Epithelial cell of esophagus (primary cell): ENCODE measurements around the gene DHRS7C.
A peak's percentile ranks its signal among the peaks of the same experiment; 100 is the strongest.

ENCODE experiments used
- DNase-seq: peaks from one replicate; pipeline ENCODE4 v3.0.0; 2010; ENCODE audit warnings: low read depth
- H3K4me3 ChIP-seq: 2 replicates; pipeline ENCODE4 v1.5.1; 2011; ENCODE audit warnings: mild to moderate bottlenecking, low read length, control low read depth
- CTCF ChIP-seq: IDR thresholded peaks from 2 replicates; pipeline ENCODE4 v1.5.1; 2011; ENCODE audit warnings: low read depth, mild to moderate bottlenecking, low read length, control low read depth, inconsistent platforms; ENCODE audit not compliant: insufficient read depth; ENCODE audit errors: missing control alignments

DHRS7C gene

GRCh38 chr17:9783050-9783449, 8.3 kb downstream of the DHRS7C start:
- no peak overlapping the region for H3K4me3 ChIP-seq
- TF ChIP-seq CTCF = no peak
- DNase-seq = no peak

GRCh38 chr17:9780552-9780951, 10.8 kb downstream of the DHRS7C start:
- DNase-seq = no peak
- no peak overlapping the region for H3K4me3 ChIP-seq
- no peak for TF ChIP-seq CTCF

- no peak overlapping the region for H3K4me3 ChIP-seq
- no peak for TF ChIP-seq CTCF
- no peak for DNase-seq
These were observed 14.5 kb downstream of the DHRS7C start for GRCh38 chr17:9776911-9777310.

GRCh38 chr17:9772658-9773057, 18.7 kb downstream of the DHRS7C start:
- H3K4me3 ChIP-seq = no peak overlapping the region
- no peak for TF ChIP-seq CTCF
- no peak for DNase-seq

GRCh38 chr17:9771465-9771864, 19.9 kb downstream of the DHRS7C start:
- TF ChIP-seq CTCF = no peak
- no peak overlapping the region for H3K4me3 ChIP-seq
- DNase-seq = no peak

GRCh38 chr17:9769036-9769695, 22.2 kb downstream of the DHRS7C start:
- DNase-seq = no peak
- TF ChIP-seq CTCF = no peak
- no peak overlapping the region for H3K4me3 ChIP-seq

- peak; percentile 45 for TF ChIP-seq CTCF
- H3K4me3 ChIP-seq = no peak overlapping the region
- peak; percentile 41 for DNase-seq
These were observed 22.9 kb downstream of the DHRS7C start for GRCh38 chr17:9768381-9768934.
